ENCODE measurements around the gene LRMDA. TPM values are rescaled to one million over a fixed set of nuclear protein-coding genes. Genes with fewer than 3 reads are reported as not detected.
A peak's percentile ranks its signal among the peaks of the same experiment; 100 is the strongest.

LRMDA gene
- total and polyA plus RNA-seq, 2 donors: 7.9 to 17.7 TPM

- no peaks in the 10 kb centered on the region for H3K4me1 ChIP-seq (ENCODE audit: insufficient read depth)
- no peak overlapping the region for H3K4me3 ChIP-seq (ENCODE audit: low read depth, low read length)
- H3K27ac ChIP-seq (ENCODE audit: low read depth): no peak overlapping the region
- no peak for DNase-seq (ENCODE audit: extremely low spot score)
- H3K36me3 ChIP-seq (ENCODE audit: insufficient read depth): no peaks in the 10 kb centered on the region
- WGBS: 76% methylated on average over 5 of the region's 5 CpGs
Observed at GRCh38 chr10:75643944-75644692, 212.7 kb downstream of the LRMDA start.

DNA sequence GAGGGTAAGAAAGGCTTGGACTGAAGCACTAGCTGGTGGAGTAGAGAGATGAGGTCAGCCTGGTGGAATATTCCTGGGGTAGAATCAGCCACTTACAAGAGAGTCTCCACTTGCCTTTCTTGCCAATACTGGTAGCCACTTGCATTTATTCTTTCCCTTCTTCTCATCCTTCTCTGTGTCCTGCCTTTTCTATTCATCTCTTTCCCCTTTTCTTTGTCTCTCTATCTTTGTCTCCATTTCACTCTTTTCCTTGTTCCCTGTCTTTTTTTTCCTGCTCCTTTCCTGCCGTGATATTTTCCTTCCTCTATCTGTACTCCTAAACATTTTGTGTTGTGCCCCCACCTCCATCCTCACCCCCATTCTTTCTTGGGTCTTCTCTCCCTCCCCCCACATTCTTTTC is 214.3 kb downstream of the LRMDA start:
- H3K4me3 ChIP-seq (ENCODE audit: low read depth, low read length): no peak overlapping the region
- DNase-seq (ENCODE audit: extremely low spot score): no peak
- H3K27ac ChIP-seq (ENCODE audit: low read depth): no peak overlapping the region
- WGBS: 95% methylated on average over 1 of the region's 1 CpG
- H3K36me3 ChIP-seq (ENCODE audit: insufficient read depth): no peaks in the 10 kb centered on the region
- no peaks in the 10 kb centered on the region for H3K4me1 ChIP-seq (ENCODE audit: insufficient read depth)

DNA sequence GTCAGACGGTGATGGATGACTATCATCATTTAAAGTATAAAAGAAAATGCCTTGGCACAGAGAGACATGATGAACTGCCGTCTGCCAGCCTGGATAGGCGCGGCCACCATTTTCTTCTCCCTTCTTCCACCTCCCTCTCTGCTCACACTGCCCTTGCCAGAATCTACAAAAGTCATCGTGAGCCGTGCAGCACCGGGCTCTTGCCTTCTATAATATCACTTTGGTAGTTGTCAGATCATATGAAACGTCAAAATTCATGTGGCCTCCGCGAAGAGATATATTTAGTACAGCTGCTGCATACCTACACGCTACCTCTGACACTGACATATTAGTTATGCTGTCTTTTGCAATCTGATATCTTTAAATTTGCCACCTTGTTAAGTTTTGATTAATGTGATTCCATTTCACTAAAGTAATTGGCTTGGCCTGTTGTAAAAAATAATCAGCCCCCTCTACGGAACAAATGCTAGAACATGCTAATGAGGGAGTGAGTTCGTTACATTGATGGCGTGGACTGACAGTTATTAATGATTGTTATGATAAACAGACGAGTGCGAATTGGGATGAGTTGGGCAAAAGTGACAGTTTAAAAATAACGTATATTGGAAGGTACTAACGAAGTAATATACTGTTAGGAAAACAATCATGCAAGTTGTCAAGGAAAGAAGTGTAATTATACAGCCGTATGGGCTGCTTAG is 214.9 kb downstream of the LRMDA start:
- 94% methylated on average over 19 of the region's 19 CpGs for WGBS
- H3K36me3 ChIP-seq (ENCODE audit: insufficient read depth): no peaks in the 10 kb centered on the region
- DNase-seq (ENCODE audit: extremely low spot score): no peak
- no peaks in the 10 kb centered on the region for H3K4me1 ChIP-seq (ENCODE audit: insufficient read depth)
- H3K27ac ChIP-seq (ENCODE audit: low read depth): no peak overlapping the region
- H3K4me3 ChIP-seq (ENCODE audit: low read depth, low read length): no peak overlapping the region

DNA sequence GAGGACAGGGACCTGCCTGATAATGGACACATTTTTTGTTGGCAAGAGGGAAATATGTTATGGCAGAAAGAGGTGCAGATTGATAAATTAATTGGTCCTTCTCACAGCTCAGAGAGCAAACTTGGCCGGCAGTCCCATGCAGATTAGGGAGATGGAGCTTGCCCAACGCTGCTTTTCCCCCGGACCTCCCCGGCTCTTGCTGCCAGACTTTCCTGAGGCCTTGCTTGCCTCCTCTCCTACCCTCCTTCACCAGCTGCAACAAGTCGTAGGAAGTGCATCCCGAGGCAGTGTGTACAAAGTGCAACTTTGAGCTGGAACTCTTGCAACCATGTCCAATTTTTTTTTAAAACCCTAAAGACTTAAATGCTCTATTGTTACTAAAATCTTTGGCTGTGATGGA is 215.5 kb downstream of the LRMDA start:
- Histone ChIP-seq H3K4me1 (ENCODE audit: insufficient read depth) (no peaks in the 10 kb centered on the region), H3K27ac (ENCODE audit: low read depth) (no peak overlapping the region), H3K36me3 (ENCODE audit: insufficient read depth) (no peaks in the 10 kb centered on the region), H3K4me3 (ENCODE audit: low read depth, low read length) (no peak overlapping the region)
- no peak for DNase-seq (ENCODE audit: extremely low spot score)
- 61% methylated on average over 6 of the region's 6 CpGs for WGBS

DNA sequence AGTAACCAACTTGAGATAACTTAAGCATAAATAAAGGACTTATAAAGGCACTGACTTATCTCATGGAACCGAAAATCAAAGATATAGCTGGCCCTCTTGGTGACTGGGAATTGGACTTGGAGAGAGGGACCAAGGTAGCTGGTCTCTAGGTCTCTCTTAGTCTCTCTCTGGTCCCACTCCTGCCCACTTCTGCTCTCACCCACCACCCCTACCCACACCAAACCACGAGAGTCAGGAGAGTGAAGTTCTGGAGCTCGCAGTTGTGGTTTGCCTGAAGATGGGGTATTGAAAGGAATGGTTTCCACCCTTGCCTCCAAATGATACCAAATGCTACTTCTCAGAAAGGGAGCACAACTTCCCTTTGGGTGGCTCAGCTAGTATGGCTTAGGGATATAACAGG is 216.3 kb downstream of the LRMDA start:
- no peak for DNase-seq (ENCODE audit: extremely low spot score)
- Histone ChIP-seq H3K27ac (ENCODE audit: low read depth) (no peak overlapping the region), H3K36me3 (ENCODE audit: insufficient read depth) (no peaks in the 10 kb centered on the region), H3K4me3 (ENCODE audit: low read depth, low read length) (no peak overlapping the region), H3K4me1 (ENCODE audit: insufficient read depth) (no peaks in the 10 kb centered on the region)
- 89% methylated on average over 3 of the region's 3 CpGs for WGBS

DNA sequence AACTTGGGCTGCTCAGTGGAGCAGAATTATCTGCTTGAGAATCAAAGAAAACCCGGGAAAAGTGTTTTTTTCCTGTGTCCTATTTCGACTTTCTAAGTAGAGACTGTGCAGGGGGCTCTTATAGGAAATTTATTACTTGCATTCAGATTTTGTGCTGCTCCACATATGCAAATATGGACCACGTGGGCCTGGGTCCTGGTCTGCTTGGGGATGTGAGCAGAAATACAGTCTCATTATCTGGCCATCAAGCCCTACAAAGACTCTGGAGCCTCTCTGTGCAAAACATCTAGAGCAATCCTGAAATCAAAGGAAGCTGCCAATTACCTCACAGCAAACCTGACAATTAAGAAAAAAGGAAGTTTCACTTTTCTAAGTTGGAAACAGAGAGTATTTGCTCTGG is 216.9 kb downstream of the LRMDA start:
- DNase-seq (ENCODE audit: extremely low spot score): no peak
- H3K27ac ChIP-seq (ENCODE audit: low read depth): no peak overlapping the region

GRCh38 chr10:75648854-75649253 is 217.4 kb downstream of the LRMDA start:
- no peak for DNase-seq (ENCODE audit: extremely low spot score)
- Histone ChIP-seq H3K27ac (ENCODE audit: low read depth) (no peak overlapping the region), H3K4me3 (ENCODE audit: low read depth, low read length) (no peak overlapping the region), H3K4me1 (ENCODE audit: insufficient read depth) (no peaks in the 10 kb centered on the region), H3K36me3 (ENCODE audit: insufficient read depth) (no peaks in the 10 kb centered on the region)
- 91% methylated on average over 2 of the region's 2 CpGs for WGBS

More for the DNA sequence above, 216.9 kb downstream of the LRMDA start:
- no peak overlapping the region for H3K4me3 ChIP-seq (ENCODE audit: low read depth, low read length)
- no peaks in the 10 kb centered on the region for H3K36me3 ChIP-seq (ENCODE audit: insufficient read depth)
- no peaks in the 10 kb centered on the region for H3K4me1 ChIP-seq (ENCODE audit: insufficient read depth)
- 85% methylated on average over 3 of the region's 3 CpGs for WGBS

- Histone ChIP-seq H3K4me1 (ENCODE audit: insufficient read depth) (no peaks in the 10 kb centered on the region), H3K27ac (ENCODE audit: low read depth) (no peak overlapping the region), H3K4me3 (ENCODE audit: low read depth, low read length) (no peak overlapping the region), H3K36me3 (ENCODE audit: insufficient read depth) (no peaks in the 10 kb centered on the region)
- 86% methylated on average over 1 of the region's 1 CpG for WGBS
- no peak for DNase-seq (ENCODE audit: extremely low spot score)
Observed at GRCh38 chr10:75649466-75649865, 218.0 kb downstream of the LRMDA start.

DNA sequence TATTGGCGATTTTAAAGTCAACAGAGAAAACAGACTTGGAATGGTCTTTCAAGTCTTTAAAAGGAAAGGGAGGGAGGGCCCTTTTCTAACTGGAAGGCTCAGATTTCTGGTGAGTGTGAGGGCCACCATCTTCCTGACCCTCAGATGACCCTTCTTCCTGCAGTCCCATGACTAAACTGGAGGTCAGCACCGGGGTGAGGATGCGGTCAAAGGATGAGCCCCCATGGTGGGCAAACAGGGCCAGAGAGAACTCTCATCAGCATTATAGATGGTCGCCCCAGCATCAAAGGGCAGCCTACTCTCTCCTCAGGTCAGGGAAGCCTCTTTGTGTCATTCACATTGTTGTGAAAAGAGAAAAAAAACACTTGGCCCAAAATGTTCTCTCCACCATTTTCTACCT is 219.2 kb downstream of the LRMDA start:
- 84% methylated on average over 4 of the region's 4 CpGs for WGBS
- DNase-seq (ENCODE audit: extremely low spot score): no peak
- Histone ChIP-seq H3K4me1 (ENCODE audit: insufficient read depth) (no peaks in the 10 kb centered on the region), H3K36me3 (ENCODE audit: insufficient read depth) (no peaks in the 10 kb centered on the region), H3K27ac (ENCODE audit: low read depth) (no peak overlapping the region), H3K4me3 (ENCODE audit: low read depth, low read length) (no peak overlapping the region)

GRCh38 chr10:75651417-75651816 is 220.0 kb downstream of the LRMDA start:
- no peak overlapping the region for H3K4me3 ChIP-seq (ENCODE audit: low read depth, low read length)
- WGBS: 60% methylated on average over 2 of the region's 2 CpGs
- H3K36me3 ChIP-seq (ENCODE audit: insufficient read depth): no peaks in the 10 kb centered on the region
- H3K27ac ChIP-seq (ENCODE audit: low read depth): no peak overlapping the region
- DNase-seq (ENCODE audit: extremely low spot score): no peak
- no peaks in the 10 kb centered on the region for H3K4me1 ChIP-seq (ENCODE audit: insufficient read depth)

- Histone ChIP-seq H3K27ac (ENCODE audit: low read depth) (no peak overlapping the region), H3K4me3 (ENCODE audit: low read depth, low read length) (no peak overlapping the region), H3K36me3 (ENCODE audit: insufficient read depth) (no peaks in the 10 kb centered on the region), H3K4me1 (ENCODE audit: insufficient read depth) (no peaks in the 10 kb centered on the region)
- DNase-seq (ENCODE audit: extremely low spot score): peak; percentile 45
- 56% methylated on average over 5 of the region's 5 CpGs for WGBS
Observed at GRCh38 chr10:75652146-75652740, 220.8 kb downstream of the LRMDA start.

GRCh38 chr10:75653761-75654160 is 222.3 kb downstream of the LRMDA start:
- no peak for DNase-seq (ENCODE audit: extremely low spot score)
- Histone ChIP-seq H3K4me1 (ENCODE audit: insufficient read depth) (no peaks in the 10 kb centered on the region), H3K4me3 (ENCODE audit: low read depth, low read length) (no peak overlapping the region), H3K27ac (ENCODE audit: low read depth) (no peak overlapping the region), H3K36me3 (ENCODE audit: insufficient read depth) (no peaks in the 10 kb centered on the region)
- 93% methylated on average over 8 of the region's 8 CpGs for WGBS

DNA sequence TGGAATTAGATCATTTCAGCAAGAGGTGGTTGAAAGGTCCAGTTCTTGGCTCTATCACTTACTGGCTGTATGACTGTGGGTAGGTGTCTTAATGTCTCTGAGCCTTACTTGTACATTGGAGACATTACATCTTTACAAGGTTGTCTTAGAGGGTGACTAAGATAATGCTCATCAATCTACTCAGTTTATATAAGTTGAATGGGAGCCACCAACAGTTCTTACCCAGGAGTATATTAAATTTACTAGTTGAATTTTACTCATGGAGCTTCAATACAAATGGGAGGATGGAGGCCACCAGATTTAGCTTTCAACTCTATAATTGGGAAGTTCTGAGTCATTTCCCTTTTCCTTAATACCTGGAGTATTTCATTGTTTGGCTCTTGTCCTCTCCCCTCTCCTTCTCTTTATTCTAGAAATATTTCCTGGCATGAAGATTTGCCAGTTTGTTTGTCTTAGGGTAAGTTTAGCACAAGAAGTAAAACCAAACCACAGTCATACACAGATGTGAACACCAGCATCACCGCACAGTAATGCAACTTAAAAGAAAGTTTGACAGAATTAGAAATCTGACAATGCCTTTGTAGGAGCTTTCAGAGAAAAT is 222.8 kb downstream of the LRMDA start:
- Histone ChIP-seq H3K4me3 (ENCODE audit: low read depth, low read length) (no peak overlapping the region), H3K4me1 (ENCODE audit: insufficient read depth) (no peaks in the 10 kb centered on the region), H3K27ac (ENCODE audit: low read depth) (no peak overlapping the region), H3K36me3 (ENCODE audit: insufficient read depth) (no peaks in the 10 kb centered on the region)
- WGBS: 85% methylated on average over 1 of the region's 1 CpG
- DNase-seq (ENCODE audit: extremely low spot score): no peak

DNA sequence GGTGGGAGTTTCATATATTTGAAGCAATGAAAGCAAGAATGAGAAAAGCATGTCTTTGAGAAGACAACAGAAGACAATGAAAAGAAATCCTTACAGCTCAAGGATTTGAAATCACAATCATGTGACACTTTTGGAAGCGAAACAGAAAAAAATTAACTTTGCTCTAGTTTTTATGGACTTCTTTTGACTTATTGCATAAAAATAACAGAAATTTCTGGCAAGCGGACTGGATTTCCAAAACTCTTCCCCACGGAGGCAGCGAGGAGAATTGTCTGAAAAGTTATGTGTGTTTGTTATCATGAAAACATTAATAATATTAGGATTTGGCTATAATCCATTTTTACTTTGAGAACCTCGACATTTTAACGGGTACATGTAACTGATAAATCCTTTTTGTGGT is 223.3 kb downstream of the LRMDA start:
- H3K27ac ChIP-seq (ENCODE audit: low read depth): no peak overlapping the region
- no peaks in the 10 kb centered on the region for H3K4me1 ChIP-seq (ENCODE audit: insufficient read depth)
- no peak overlapping the region for H3K4me3 ChIP-seq (ENCODE audit: low read depth, low read length)
- no peak for DNase-seq (ENCODE audit: extremely low spot score)
- no peaks in the 10 kb centered on the region for H3K36me3 ChIP-seq (ENCODE audit: insufficient read depth)
- 48% methylated on average over 6 of the region's 6 CpGs for WGBS

Measured in urinary bladder (tissue), 4 donors.